Thyroid gland (tissue), 4 donors: ENCODE results near the gene CROCC2. TPM values are rescaled to one million over a fixed set of nuclear protein-coding genes. Genes with fewer than 3 reads are reported as not detected.

Experiments used
- DNase-seq, 2 donors: peaks; one replicate each; pipeline ENCODE4 v3.0.0-alpha.2; 2019
- H3K27ac ChIP-seq, 3 donors: fragments of 200-600 bp; sonication (generic); 1 replicate in 2 of 3; 2 replicates in 1 of 3; pipeline ENCODE4 v1.5.1; 2016 to 2019; ENCODE audit warnings: mild to moderate bottlenecking in 1 of 3, moderate library complexity in 1 of 3
- H3K27me3 ChIP-seq: fragments of 200-600 bp; sonication (generic); one replicate; pipeline ENCODE4 v1.5.1; 2019
- H3K36me3 ChIP-seq, 2 donors: fragments of 200-600 bp; sonication (generic); one replicate each; pipeline ENCODE4 v1.5.1; 2016 to 2019
- H3K4me1 ChIP-seq, 2 donors: fragments of 200-600 bp; sonication (generic); one replicate each; pipeline ENCODE4 v1.5.1; 2017 to 2019
- H3K4me3 ChIP-seq, 3 donors: fragments of 200-600 bp; sonication (generic); replicated peaks in 1 of 3; 1 replicate in 2 of 3; 2 replicates in 1 of 3; pipeline ENCODE4 v1.5.1; 2016; ENCODE audit warnings: mild to moderate bottlenecking in 1 of 3
- H3K9me3 ChIP-seq: fragments of 200-600 bp; sonication (generic); one replicate; pipeline ENCODE4 v1.5.1; 2017
- POLR2A ChIP-seq, 2 donors: fragments of 450-650 bp; IDR thresholded peaks; one replicate each; pipeline ENCODE4 v1.6.1; 2017; ENCODE audit warnings: antibody characterized with exemption in 2 of 2, mild to moderate bottlenecking in 2 of 2, moderate library complexity in 1 of 2
- WGBS, 2 donors: methylation state at CpG; one replicate each; pipeline ENCODE4 v1.1.5; 2017; 5-methylcytosine and 5-hydroxymethylcytosine counted together
- intact Hi-C: fragments of 100-400 bp; cut with DNase I; formaldehyde crosslinking; loops from one replicate; pipeline ENCODE4 v1.15.1; 2023
- total RNA-seq, 4 donors: library from RNA; depleted of rRNA; stranded (reverse); fragments of >200 nt; gene quantifications; one replicate each; pipeline ENCODE4 v1.2.3, GENCODE V29; 2016
- TF ChIP-seq, protein P1 (sequence below), 6 experiments: fragments of 200-600 bp in 3 of 6; fragments of 450-650 bp in 3 of 6; sonication (generic) in 3 of 6; IDR thresholded peaks; one replicate each; pipeline ENCODE4 v1.5.1; 2016 to 2019; ENCODE audit warnings: antibody characterized with exemption in 6 of 6, mild to moderate bottlenecking in 2 of 6, inconsistent platforms in 1 of 6, moderate library complexity in 1 of 6

CROCC2 gene
- total RNA-seq, 4 donors from 2014 or later = not detected

DNA sequence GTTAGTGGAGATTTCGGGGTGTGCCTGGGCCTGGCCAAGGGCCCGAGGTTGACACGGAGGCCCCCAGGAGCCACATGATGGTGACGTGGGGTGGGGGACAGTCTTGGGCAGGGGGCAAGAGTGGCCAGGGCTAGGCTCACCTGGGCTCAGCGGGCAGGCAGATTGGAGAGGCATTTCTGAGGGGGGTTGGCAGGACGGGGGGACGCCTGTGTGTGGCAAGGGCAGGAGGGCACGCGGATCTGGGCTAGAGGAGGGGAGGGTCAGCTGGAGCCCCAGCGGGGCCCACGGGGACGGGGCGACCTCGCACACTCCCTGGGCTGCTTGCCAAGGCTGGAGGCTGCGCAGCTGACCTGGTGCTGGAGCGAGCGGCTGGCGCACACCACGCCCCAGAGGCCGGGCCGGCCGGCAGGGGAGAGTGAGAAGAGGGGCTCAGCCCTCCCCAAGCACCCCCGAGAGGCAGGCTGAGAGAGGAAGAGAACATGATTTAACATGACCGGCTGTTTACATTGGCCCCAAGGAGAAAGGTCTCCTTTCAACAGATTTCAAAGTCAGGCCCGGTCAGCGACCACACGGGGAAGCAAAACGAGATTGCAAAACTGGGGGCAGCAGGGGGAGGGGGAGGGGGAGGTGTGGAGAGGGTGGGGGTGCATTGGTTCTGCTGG, 54.3 kb downstream of the CROCC2 start:
- TF ChIP-seq, protein P1, sequence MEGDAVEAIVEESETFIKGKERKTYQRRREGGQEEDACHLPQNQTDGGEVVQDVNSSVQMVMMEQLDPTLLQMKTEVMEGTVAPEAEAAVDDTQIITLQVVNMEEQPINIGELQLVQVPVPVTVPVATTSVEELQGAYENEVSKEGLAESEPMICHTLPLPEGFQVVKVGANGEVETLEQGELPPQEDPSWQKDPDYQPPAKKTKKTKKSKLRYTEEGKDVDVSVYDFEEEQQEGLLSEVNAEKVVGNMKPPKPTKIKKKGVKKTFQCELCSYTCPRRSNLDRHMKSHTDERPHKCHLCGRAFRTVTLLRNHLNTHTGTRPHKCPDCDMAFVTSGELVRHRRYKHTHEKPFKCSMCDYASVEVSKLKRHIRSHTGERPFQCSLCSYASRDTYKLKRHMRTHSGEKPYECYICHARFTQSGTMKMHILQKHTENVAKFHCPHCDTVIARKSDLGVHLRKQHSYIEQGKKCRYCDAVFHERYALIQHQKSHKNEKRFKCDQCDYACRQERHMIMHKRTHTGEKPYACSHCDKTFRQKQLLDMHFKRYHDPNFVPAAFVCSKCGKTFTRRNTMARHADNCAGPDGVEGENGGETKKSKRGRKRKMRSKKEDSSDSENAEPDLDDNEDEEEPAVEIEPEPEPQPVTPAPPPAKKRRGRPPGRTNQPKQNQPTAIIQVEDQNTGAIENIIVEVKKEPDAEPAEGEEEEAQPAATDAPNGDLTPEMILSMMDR (IDR thresholded peaks at IDR 0.05) = no peak
- TF ChIP-seq POLR2A (IDR thresholded peaks at IDR 0.05) = no peak
- peak overlapping the region in 1 of 3 donors; percentile 53 for H3K27ac ChIP-seq
- peak; percentile 74 to 80 for DNase-seq
- H3K9me3 ChIP-seq = no peaks in the 10 kb centered on the region
- no peak overlapping the region for H3K4me3 ChIP-seq
- 14 to 16% methylated on average over 4 to 19 of the region's 28 CpGs for WGBS, 2 donors
- peaks cover 45 to 66% of the 10 kb centered on the region in 2 donors for H3K4me1 ChIP-seq
- H3K36me3 ChIP-seq = no peaks in the 10 kb centered on the region
- intact Hi-C loops = no loop called here
- no peaks in the 10 kb centered on the region for H3K27me3 ChIP-seq

DNA sequence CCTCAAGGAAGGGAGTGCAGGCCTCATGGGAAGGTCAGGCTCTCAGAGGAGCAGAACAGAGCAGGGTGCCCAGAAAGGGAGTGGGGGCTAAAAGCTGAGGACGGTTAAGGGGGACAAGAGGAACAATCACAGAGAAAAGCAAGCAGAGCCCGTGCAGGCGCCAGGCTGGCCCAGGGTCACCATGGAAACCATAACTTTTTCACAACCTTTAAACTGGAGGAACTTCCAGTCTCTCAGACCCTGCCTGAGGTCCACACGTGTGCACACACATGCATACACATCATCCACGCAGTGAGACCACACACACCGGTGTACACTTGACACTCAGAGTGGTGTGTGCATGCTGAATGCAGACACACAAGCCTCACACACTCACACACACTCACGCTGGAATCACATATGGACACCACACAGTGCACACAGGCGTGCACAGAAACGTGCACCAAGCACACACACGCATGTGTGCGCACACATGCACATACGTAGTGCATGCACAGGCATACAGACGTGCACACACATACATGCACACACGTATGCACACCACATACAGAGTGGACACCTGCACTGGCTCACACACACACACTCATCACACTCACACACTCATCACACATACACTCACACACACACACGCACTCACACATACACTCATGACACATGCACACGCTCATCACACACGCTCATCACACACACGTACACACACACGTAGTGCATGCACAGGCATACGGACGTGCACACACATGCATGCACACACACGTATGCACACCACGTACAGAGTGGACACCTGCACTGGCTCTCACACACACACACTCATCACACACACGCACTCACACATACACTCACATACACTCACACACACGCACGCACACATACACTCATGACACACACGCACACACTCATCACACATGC, 55.1 kb downstream of the CROCC2 start:
- peaks cover 38 to 59% of the 10 kb centered on the region in 2 donors for H3K4me1 ChIP-seq
- H3K9me3 ChIP-seq = no peaks in the 10 kb centered on the region
- 71 to 72% methylated on average over 24 to 27 of the region's 27 CpGs for WGBS, 2 donors
- no peak for DNase-seq
- intact Hi-C loops = no loop called here
- TF ChIP-seq, protein P1 (IDR thresholded peaks at IDR 0.05) = no peak
- TF ChIP-seq POLR2A (IDR thresholded peaks at IDR 0.05) = no peak
- no peaks in the 10 kb centered on the region for H3K36me3 ChIP-seq
- no peaks in the 10 kb centered on the region for H3K27me3 ChIP-seq
- H3K27ac ChIP-seq = peak overlapping the region in 1 of 3 donors; percentile 88
- H3K4me3 ChIP-seq = no peak overlapping the region

DNA sequence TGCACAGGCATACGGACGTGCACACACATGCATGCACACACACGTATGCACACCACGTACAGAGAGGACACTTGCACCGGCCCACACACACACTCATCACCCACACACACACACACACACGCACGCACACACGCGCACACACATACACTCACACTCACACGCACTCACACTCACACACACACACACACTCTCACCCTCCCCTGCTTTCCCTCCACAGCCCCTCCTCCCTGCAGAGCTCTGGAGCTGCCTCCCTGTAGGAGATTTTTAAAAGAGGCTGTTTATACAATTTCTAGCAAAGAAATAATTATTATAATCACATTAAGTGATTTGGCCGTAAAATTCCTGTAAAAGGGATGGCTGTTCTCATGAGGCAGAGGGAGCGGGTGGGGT, 55.8 kb downstream of the CROCC2 start:
- TF ChIP-seq POLR2A (IDR thresholded peaks at IDR 0.05) = no peak
- TF ChIP-seq, protein P1 (IDR thresholded peaks at IDR 0.05) = no peak
- 43 to 52% methylated on average over 12 of the region's 12 CpGs for WGBS, 2 donors
- no peak overlapping the region for H3K4me3 ChIP-seq

DNA sequence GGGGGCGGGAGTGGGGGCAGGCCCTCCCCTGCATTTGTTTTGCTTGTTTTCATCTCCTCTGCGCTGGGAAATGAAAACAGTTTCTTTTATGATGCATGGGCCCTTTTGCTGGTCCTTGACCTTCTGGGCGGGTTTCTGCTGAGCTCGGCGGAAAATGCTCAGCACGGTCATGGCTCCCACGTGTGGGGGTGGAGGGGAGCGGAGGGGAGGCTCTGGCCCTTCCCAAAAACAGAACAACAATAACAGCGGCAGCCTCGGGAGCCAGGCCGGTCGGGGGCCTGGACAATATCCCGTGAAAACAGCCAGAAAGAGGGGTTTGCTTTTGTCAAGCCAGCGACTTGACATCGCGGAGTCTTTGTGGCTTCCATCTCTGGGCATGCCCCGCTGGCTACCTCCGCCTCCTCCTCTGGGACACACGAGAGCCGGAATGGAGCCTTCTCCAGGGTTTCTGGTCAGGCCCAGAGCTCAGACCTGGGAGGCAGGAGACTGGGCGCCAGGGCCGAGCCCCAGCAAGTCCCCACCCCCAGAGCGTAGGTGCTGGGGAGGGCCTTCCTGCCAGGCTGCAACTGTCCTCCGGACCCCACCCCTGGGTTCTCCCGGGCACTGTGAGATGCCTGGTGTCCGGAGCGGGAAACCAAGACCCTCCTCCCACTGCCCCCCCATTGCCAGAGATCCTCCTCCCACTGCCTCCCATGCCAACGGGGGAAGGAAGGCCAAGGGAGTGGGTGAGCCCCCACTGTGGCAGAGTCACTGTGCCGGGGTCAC, 56.3 kb downstream of the CROCC2 start:
- Histone ChIP-seq H3K9me3 (no peaks in the 10 kb centered on the region), H3K27me3 (no peaks in the 10 kb centered on the region), H3K36me3 (no peaks in the 10 kb centered on the region), H3K27ac (peak overlapping the region; percentile 66 to 88 (median 73)), H3K4me1 (peaks cover 32 to 46% of the 10 kb centered on the region in 2 donors), H3K4me3 (no peak overlapping the region)
- DNase-seq = peak; percentile 71 to 75
- TF ChIP-seq, protein P1 (IDR thresholded peaks at IDR 0.05) = no peak
- TF ChIP-seq POLR2A (IDR thresholded peaks at IDR 0.05) = peak in 1 of 2 donors; percentile 24
- intact Hi-C loops = no loop called here
- WGBS, 2 donors = 19 to 32% methylated on average over 12 to 15 of the region's 29 CpGs

More for the DNA sequence above, 55.8 kb downstream of the CROCC2 start:
- no peak for DNase-seq
- intact Hi-C loops = no loop called here
- H3K9me3 ChIP-seq = no peaks in the 10 kb centered on the region
- no peaks in the 10 kb centered on the region for H3K27me3 ChIP-seq
- H3K4me1 ChIP-seq = peaks cover 32 to 52% of the 10 kb centered on the region in 2 donors
- H3K36me3 ChIP-seq = no peaks in the 10 kb centered on the region
- peak overlapping the region; percentile 66 to 88 (median 73) for H3K27ac ChIP-seq
